ENCODE data around the gene SUFU.

- TF ChIP-seq CTCF (IDR thresholded peaks at IDR 0.05) (no peak), POLR2A (IDR thresholded peaks at IDR 0.05) (no peak), POLR2AphosphoS5 (IDR thresholded peaks at IDR 0.05) (no peak)
These were observed 131.6 kb downstream of the SUFU start for GRCh38 chr10:102635377-102635776.

Data from gastroesophageal sphincter (tissue), 3 donors.